NCI-H187 treated with DMSO at 0.1 percent for 48 hours (cell line): ENCODE results near the gene PIAS3.
A peak's percentile ranks its signal among the peaks of the same experiment; 100 is the strongest.
"Not testable (repeated sequence)": the region's sequence is repeated elsewhere in the genome, so short reads cannot be mapped to it uniquely, and the experiment has no call there.

ENCODE experiments used
- DNase-seq: peaks from one replicate; lab custom pipeline; 2025; lab: John Stamatoyannopoulos, UW

Gene PIAS3

GRCh38 chr1:145874646-145875045 is 15.8 kb upstream of the PIAS3 start:
- DNase-seq, result no peak

- DNase-seq, result no peak
Observed at GRCh38 chr1:145871994-145872924, 13.4 kb upstream of the PIAS3 start.

- no peak for DNase-seq
Observed at GRCh38 chr1:145868232-145868631, 9.4 kb upstream of the PIAS3 start.

GRCh38 chr1:145863282-145864018 is 4.6 kb upstream of the PIAS3 start:
- DNase-seq, result no peak

- DNase-seq, result peak; percentile 70
Observed at GRCh38 chr1:145859491-145860023, 676 bp upstream of the PIAS3 start.

- DNase-seq, result no peak
Observed at GRCh38 chr1:145858238-145858900, 512 bp downstream of the PIAS3 start.

- no peak for DNase-seq
Observed at GRCh38 chr1:145857170-145857569, 1.7 kb downstream of the PIAS3 start.

GRCh38 chr1:145855426-145855948 is 3.4 kb downstream of the PIAS3 start:
- no peak for DNase-seq

GRCh38 chr1:145849356-145850160 is 9.3 kb downstream of the PIAS3 start:
- no peak for DNase-seq

GRCh38 chr1:145847827-145848226 is 11.1 kb downstream of the PIAS3 start:
- no peak for DNase-seq

GRCh38 chr1:145846201-145846612 is 12.7 kb downstream of the PIAS3 start:
- no peak for DNase-seq

GRCh38 chr1:145845514-145846161 is 13.2 kb downstream of the PIAS3 start, which contains the start of gene NUDT17:
TSS of gene NUDT17 (plus strand) at chr1:145845630. CDS start at chr1:145845641, 11 bp downstream.
- no peak for DNase-seq

- no peak for DNase-seq
Observed at GRCh38 chr1:145845144-145845513, 13.8 kb downstream of the PIAS3 start.

GRCh38 chr1:145843031-145843430 is 15.8 kb downstream of the PIAS3 start:
- DNase-seq, result no peak

- DNase-seq, result no peak
Observed at GRCh38 chr1:145837656-145838055, 21.2 kb downstream of the PIAS3 start.

GRCh38 chr1:145830810-145831209 is 28.1 kb downstream of the PIAS3 start:
- not testable (repeated sequence) for DNase-seq

- DNase-seq, result no peak
Observed at GRCh38 chr1:145828367-145829026, 30.4 kb downstream of the PIAS3 start.

- DNase-seq, result no peak
Observed at GRCh38 chr1:145827966-145828365, 30.9 kb downstream of the PIAS3 start.

- DNase-seq, result no peak
Observed at GRCh38 chr1:145826030-145826429, 32.9 kb downstream of the PIAS3 start.

GRCh38 chr1:145824499-145824842 is 34.4 kb downstream of the PIAS3 start:
- DNase-seq, result no peak
